Lower leg skin (tissue), 3 donors: ENCODE data around the gene PADI4.

ENCODE experiments used
- POLR2A ChIP-seq, 2 donors: fragments of 450-650 bp; IDR thresholded peaks; one replicate each; pipeline ENCODE4 v1.6.1; 2016 to 2017; ENCODE audit warnings: antibody characterized with exemption in 2 of 2, mild to moderate bottlenecking in 1 of 2, moderate library complexity in 1 of 2
- TF ChIP-seq, protein P1 (sequence below), 3 donors: fragments of 450-650 bp; IDR thresholded peaks; one replicate each; pipeline ENCODE4 v1.5.1; 2016; ENCODE audit warnings: antibody characterized with exemption in 3 of 3, mild to moderate bottlenecking in 3 of 3, moderate library complexity in 2 of 3

DNA sequence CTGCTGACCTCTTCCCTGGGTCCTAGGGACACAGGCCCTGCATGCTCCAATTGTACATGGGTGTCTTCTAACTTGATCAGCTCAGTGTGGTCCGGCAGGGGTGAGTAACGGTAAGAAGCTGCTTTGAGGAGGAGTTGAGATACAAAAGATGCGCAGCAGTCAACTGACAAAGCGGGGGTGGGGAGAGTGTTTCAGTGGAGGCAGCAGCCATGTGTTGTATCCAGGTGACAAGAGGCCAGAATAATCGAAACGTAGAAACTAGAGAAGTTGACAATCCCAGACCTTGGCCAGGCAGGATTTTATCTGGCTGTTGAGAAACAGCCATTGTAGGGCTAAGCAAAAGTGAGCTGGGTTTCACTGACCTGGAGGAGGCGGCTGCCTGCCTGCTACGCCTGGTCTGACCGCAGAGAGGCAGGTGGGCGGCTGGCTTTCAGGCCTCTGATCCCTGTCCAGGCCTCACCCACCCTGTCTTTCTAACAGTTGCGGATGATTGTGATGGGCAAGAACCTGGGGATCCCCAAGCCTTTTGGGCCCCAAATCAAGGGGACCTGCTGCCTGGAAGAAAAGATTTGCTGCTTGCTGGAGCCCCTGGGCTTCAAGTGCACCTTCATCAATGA, 92.8 kb downstream of the PADI4 start:
- TF ChIP-seq, protein P1, sequence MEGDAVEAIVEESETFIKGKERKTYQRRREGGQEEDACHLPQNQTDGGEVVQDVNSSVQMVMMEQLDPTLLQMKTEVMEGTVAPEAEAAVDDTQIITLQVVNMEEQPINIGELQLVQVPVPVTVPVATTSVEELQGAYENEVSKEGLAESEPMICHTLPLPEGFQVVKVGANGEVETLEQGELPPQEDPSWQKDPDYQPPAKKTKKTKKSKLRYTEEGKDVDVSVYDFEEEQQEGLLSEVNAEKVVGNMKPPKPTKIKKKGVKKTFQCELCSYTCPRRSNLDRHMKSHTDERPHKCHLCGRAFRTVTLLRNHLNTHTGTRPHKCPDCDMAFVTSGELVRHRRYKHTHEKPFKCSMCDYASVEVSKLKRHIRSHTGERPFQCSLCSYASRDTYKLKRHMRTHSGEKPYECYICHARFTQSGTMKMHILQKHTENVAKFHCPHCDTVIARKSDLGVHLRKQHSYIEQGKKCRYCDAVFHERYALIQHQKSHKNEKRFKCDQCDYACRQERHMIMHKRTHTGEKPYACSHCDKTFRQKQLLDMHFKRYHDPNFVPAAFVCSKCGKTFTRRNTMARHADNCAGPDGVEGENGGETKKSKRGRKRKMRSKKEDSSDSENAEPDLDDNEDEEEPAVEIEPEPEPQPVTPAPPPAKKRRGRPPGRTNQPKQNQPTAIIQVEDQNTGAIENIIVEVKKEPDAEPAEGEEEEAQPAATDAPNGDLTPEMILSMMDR (IDR thresholded peaks at IDR 0.05), result no peak
- no peak for TF ChIP-seq POLR2A (IDR thresholded peaks at IDR 0.05)
